ENCODE data around the gene TCP11.

DNA sequence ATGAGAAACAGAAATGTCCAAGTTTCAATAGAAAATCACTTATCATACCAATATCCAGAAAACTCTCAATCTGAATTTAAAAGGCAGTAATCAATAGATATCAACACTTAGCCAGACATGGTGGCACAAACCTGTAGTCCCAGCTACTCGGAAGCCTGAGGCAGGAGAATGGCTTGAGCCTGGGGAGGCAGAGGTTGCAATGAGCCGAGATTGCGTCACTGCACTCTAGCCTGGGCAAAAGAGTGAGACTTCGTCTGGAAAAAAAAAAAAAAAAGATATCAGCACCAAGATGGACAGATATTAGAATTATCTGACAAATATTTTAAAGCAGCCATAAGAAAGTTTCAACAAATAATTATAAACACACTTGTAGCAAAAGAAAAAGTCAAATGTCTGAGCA, 47.0 kb downstream of the TCP11 start:
- TF ChIP-seq, protein P1, sequence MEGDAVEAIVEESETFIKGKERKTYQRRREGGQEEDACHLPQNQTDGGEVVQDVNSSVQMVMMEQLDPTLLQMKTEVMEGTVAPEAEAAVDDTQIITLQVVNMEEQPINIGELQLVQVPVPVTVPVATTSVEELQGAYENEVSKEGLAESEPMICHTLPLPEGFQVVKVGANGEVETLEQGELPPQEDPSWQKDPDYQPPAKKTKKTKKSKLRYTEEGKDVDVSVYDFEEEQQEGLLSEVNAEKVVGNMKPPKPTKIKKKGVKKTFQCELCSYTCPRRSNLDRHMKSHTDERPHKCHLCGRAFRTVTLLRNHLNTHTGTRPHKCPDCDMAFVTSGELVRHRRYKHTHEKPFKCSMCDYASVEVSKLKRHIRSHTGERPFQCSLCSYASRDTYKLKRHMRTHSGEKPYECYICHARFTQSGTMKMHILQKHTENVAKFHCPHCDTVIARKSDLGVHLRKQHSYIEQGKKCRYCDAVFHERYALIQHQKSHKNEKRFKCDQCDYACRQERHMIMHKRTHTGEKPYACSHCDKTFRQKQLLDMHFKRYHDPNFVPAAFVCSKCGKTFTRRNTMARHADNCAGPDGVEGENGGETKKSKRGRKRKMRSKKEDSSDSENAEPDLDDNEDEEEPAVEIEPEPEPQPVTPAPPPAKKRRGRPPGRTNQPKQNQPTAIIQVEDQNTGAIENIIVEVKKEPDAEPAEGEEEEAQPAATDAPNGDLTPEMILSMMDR (IDR thresholded peaks at IDR 0.05), result no peak
- no peak for TF ChIP-seq POLR2AphosphoS5 (IDR thresholded peaks at IDR 0.05)
- TF ChIP-seq POLR2A (IDR thresholded peaks at IDR 0.05), result no peak
